Omental fat pad (tissue), 4 donors: ENCODE measurements around the gene ARHGAP15. TPM values are rescaled to one million over a fixed set of nuclear protein-coding genes. Genes with fewer than 3 reads are reported as not detected.
"Not testable (repeated sequence)": the region's sequence is repeated elsewhere in the genome, so short reads cannot be mapped to it uniquely, and the experiment has no call there.

Experiments
- ATAC-seq: fragments of 150-250 bp; one replicate; pipeline ENCODE4 v1.9.1; 2016; ENCODE audit warnings: mild to moderate bottlenecking, moderate library complexity; ENCODE audit not compliant: low FRiP score
- DNase-seq: peaks from one replicate; pipeline ENCODE4 v3.0.0-alpha.2; 2019; ENCODE audit warnings: low spot score
- total RNA-seq, 4 donors: library from RNA; depleted of rRNA; stranded (reverse); fragments of >200 nt; gene quantifications; one replicate each; pipeline ENCODE4 v1.1.0, GENCODE V29; 2016
- TF ChIP-seq, protein P1 (sequence below), 3 donors: fragments of 450-650 bp; IDR thresholded peaks; one replicate each; pipeline ENCODE4 v1.5.1; 2016 to 2017; ENCODE audit warnings: antibody characterized with exemption in 3 of 3, mild to moderate bottlenecking in 3 of 3, moderate library complexity in 2 of 3

Gene ARHGAP15
- total RNA-seq, 4 donors from 2014 or later, result 12.2 to 27.6 (median 20.7) TPM

DNA sequence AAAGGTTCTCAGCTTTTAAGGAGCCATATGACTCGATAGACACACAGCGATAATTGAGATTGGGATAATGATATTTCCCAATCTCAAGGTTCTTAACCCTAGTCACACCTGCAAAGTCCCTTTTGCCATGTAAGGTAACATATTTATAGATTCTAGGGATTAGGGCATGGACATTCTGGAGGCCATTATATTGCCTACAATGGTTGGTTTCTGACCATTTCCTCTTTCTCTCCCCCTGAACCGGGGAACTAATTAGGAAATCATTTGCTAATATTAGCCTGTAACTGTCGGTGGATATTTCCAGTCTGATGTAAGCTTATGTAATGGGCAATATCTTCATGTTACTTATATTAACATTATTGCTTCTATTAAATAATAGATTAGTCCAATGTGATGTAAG is 40.8 kb upstream of the ARHGAP15 start:
- DNase-seq, result no peak
- ATAC-seq, result no peak
- TF ChIP-seq, protein P1, sequence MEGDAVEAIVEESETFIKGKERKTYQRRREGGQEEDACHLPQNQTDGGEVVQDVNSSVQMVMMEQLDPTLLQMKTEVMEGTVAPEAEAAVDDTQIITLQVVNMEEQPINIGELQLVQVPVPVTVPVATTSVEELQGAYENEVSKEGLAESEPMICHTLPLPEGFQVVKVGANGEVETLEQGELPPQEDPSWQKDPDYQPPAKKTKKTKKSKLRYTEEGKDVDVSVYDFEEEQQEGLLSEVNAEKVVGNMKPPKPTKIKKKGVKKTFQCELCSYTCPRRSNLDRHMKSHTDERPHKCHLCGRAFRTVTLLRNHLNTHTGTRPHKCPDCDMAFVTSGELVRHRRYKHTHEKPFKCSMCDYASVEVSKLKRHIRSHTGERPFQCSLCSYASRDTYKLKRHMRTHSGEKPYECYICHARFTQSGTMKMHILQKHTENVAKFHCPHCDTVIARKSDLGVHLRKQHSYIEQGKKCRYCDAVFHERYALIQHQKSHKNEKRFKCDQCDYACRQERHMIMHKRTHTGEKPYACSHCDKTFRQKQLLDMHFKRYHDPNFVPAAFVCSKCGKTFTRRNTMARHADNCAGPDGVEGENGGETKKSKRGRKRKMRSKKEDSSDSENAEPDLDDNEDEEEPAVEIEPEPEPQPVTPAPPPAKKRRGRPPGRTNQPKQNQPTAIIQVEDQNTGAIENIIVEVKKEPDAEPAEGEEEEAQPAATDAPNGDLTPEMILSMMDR (IDR thresholded peaks at IDR 0.05), result no peak

DNA sequence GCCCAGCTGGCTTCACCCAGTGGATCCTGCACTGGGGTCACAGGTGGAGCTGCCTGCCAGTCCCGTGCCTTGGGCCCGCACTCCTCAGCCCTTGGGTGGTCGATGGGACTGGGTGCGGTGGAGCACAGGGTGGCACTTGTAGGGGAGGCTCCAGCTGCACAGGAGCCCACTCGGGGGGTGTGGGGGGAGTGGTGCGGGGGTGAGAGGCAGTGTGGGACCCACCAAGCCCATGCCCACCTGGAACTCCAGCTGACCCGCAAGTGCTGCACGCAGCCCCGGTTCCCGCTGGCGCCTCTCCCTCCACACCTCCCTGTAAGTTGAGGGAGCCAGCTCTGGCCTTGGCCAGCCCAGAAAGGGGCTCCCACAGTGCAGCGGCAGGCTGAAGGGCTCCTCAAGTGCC is 39.7 kb upstream of the ARHGAP15 start:
- DNase-seq, ATAC-seq: not testable (repeated sequence)

DNA sequence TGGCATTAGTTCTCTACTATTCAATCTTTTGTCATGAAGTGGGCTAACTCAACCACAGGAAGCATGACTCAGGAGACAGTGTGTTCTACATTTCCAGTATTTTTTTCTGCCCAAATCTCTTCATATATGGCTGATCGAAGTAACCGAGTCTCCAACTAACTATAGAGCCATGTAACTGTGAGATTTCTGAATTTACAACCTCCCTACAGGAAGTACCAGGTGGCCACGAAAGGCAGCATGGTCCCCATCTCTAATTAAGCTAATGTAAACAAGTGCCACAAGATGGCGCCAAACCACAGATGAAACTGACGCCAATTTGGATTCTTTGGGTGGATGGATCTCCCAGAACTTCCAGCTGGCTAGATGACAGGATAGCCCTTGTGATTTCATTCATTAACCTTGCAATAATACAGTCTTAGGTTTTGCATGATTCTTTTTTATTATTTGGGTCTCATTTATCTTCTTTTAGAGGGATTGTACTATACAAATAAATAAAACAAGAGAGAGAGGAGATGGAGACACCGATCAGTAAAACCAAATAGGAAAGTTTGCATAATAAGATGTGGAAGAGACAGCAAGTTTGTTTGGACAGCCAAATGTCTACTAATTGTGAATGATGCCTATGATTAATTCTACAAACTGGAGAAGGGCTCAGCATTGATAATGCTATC is 18.3 kb upstream of the ARHGAP15 start:
- DNase-seq (peak; percentile 33), ATAC-seq (no peak)
- TF ChIP-seq, protein P1 (IDR thresholded peaks at IDR 0.05), result peak in 1 of 3 donors; percentile 53

DNA sequence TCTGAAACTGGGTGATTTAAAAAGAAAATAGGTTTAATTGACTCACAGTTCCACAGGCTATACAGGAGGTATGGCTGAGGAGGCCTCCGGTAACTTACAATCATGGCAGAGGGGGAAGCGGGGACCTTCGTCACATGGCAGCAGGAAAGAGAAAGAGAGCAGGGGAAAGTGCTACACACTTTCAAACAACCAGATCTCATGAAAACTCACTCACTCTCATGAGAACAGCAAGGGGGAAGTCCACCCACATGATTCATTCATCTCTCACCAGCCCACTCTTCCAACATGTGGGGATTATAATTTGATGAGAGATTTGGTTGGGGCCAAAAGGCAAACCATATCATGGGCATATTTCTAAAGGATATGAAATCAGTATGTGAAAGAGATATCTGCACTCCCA is 12.0 kb upstream of the ARHGAP15 start:
- no peak for ATAC-seq
- TF ChIP-seq, protein P1 (IDR thresholded peaks at IDR 0.05), result no peak
- no peak for DNase-seq

DNA sequence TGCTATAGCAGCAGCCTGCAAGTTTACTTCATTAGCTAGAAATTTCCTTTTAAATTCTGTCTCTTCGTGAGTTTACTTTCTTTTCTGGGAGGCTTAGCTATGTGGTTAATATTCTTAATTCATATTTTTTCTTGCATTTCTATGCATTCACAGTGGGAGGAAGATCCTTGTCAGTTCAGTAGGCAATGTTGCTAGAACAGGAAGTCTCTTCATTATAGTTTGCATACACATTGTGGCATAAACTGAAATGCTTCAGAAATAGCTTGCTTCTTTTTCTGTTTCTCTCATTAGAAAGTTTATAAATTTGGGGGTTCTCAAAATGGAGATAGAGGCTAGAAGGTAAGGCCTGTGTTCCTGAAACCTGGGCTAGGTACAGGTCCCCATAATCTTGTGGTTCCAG is 8.1 kb upstream of the ARHGAP15 start:
- DNase-seq (no peak), ATAC-seq (no peak)
- TF ChIP-seq, protein P1 (IDR thresholded peaks at IDR 0.05), result no peak

DNA sequence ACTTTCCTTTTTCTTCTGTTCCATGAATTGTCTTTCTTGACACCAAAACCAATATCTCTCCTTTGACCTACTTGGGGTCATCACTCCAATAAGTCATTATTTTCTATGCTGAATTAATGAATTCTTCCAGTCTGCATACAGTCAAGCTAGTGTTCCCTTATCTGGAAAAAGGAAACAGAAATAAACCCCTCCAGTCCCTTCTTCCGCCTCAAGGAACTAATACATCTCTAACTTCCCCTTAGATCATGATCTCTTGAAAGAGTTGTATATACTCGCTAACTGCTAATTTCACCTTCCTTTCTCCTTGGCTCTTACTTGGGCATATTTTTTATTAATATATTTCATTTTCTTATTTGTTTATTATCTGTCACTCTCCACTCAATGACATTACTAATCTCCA is 7.3 kb upstream of the ARHGAP15 start:
- DNase-seq (no peak), ATAC-seq (no peak)
- TF ChIP-seq, protein P1 (IDR thresholded peaks at IDR 0.05), result no peak

DNA sequence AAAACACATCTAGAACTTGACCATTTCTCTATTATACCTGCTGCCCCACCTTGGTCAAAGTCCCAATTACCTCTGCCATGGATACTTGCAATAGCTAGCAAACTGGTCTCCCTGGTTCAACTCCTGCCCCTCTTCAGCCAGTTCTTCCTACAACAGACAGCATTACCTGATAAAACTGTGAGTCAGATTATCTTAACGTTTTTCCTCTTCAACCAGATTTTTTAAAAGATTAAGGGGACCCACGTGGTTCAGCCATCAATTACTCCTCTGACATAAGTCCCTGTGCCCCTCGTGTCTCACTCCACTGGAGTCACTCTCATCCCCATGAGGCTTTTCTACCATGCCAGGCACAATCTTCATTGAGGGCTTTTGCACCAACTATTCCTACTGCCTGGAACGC is 5.3 kb upstream of the ARHGAP15 start:
- TF ChIP-seq, protein P1 (IDR thresholded peaks at IDR 0.05), result no peak
- DNase-seq, result no peak
- ATAC-seq, result no peak
